Astrocyte of the hippocampus (primary cell): ENCODE results near the gene EEIG2.
A peak's percentile ranks its signal among the peaks of the same experiment; 100 is the strongest.
"Not testable (repeated sequence)": the region's sequence is repeated elsewhere in the genome, so short reads cannot be mapped to it uniquely, and the experiment has no call there.

Experiments
- DNase-seq: peaks from one replicate; pipeline ENCODE4 v3.0.0; 2011; ENCODE audit warnings: low read depth, low spot score

Gene EEIG2

DNA sequence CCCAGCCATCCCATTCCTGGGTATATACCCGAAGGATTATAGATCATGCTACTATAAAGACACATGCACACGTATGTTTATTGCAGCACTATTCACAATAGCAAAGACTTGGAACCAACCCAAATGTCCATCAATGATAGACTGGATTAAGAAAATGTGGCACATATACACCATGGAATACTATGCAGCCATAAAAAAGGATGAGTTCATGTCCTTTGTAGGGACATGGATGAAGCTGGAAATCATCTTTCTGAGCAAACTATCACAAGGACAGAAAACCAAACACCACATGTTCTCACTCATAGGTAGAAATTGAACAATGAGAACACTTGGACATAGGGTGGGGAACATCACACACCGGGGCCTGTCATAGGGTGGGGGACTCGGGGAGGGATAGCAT, 12.4 kb upstream of the EEIG2 start:
- DNase-seq, result not testable (repeated sequence)

DNA sequence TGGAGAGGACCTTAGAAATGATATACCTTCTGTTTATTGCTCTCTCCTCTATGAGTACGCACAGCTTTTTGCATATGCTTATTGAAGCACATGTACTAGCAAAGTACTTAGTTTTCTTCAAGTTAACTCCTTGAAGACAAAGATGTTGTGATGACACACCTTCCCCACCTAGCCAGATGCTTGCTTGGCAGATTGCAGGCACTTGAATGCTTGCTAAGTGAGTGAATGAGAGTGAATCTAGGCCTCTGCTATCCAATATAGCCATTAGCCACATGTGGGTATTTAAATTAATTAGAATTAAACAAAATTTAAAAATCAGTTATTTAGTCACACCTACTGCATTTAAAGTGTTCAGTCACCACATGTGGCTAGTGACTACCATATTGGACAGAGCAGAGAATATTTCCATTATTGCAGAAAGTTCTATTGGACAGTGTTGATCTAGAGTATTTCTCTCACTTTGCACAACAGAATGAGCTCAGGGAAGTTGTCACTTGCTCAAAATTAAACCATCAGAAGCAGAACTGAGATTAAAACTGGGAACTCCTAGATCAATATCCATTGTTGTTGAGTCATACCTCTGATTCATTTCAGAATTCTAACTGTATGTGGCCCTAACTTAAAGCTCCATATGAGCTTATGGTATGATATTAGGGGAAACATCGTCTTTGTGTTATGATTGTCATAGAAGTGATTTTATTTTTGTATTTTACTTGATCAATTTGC, 8.6 kb upstream of the EEIG2 start:
- DNase-seq, result no peak

DNA sequence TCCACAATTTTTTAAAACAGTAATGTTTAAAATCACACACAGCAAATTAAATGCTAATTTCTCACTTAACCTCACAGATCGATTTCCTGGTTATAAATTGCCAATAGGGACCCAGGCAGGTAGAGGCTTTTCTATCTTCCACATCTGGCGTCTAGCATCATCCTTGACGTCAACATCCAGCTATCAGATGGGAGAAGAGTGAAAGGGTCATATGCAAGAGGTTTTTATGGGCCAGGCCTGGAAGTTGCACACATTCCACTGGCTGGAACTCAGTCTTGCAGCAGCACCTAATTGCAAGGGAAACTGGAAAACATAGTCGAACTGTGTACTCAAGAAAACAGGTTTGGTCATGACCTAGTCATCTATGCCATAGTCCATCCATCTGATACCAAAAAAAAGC, 6.0 kb upstream of the EEIG2 start:
- no peak for DNase-seq

DNA sequence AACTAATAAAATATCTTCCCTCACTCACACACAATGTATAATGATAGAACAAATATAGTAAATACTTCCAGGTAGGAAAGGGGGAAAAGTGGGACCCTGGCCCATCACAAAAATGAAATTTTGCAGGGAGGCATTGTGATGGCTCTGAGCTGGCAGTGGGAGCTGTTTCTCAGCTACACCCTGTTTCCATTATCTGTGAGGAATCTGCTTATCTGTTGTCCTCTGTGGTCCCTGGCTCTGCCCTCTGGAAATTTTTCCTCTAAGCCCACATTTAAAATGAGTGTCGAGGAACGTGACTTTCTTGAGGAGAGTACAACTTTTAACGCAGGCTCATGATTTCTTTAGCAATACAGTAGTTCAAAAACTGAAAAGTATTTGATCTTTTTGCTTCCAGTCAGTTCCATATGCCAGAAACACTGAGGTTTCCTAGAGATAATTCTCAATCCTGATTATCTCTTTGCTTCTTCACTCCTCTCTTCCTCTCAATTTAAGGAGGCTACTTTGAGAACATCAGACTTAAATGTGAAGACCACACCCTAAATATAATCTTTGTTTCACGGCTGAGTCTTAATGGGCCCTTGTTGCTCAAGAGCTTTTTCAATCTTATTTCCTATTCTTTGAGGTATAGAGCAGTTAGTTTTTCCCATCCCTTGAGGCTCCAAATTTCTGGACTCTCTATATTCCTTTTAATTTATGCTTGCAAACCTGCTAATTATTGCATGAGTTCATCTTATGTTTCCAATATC, 5.0 kb upstream of the EEIG2 start:
- no peak for DNase-seq

DNA sequence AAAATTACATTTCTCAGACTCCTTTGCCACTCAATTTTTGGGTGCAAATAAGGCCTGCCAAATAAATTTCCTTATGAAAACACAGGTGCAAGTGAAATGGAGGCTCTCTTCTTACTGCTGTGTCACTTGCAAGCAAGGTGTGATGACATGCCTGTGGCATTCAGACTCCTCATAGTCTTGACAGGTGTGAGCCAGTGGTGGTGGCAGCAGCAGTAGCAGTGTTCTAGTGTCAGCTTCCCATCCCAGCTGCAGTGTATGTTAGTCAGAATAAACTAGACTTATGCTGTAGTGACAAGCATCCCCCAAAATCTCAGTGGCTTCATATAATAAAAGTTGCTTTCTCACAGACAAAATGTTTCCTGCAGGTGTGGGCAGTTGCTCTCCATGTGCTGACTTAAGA, 3.8 kb upstream of the EEIG2 start:
- no peak for DNase-seq

DNA sequence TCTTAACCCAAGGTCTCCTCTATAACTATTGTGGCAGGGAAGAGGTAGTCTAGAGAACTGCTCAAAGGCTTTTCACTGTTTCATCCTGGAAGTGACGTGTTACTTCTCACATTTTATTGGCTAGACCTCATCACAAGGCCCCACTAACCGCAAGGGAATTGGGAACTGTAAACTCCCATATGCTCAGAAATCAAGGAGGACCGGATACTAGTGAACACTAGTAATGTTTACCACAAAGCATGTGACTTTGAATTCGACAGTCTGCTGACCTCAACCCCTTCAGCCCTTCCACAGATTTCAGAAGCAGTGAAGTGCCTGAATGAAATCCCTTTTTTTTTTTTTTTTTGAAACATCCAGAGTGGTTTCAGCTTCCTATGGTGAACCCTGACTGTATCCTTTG, 3.4 kb upstream of the EEIG2 start:
- DNase-seq, result no peak

DNA sequence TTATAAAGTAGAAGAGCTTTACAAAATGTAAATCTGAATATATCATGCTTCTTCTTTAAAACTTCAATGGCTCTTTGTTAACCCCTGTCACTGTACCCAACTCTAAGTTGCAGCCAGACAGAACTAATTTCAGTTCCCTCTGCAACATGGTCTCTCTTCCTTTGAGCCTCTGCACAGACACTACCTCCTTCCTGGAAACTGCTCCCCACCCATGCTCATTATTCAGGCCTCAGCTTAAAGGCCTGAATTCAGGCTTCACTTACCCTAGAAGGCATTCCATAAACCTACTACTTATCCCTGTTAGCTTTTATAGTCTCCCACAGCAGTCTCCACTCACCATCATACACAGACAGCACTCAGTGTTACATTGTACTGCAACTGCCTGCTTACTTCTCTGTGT, 2.6 kb upstream of the EEIG2 start:
- DNase-seq, result no peak

DNA sequence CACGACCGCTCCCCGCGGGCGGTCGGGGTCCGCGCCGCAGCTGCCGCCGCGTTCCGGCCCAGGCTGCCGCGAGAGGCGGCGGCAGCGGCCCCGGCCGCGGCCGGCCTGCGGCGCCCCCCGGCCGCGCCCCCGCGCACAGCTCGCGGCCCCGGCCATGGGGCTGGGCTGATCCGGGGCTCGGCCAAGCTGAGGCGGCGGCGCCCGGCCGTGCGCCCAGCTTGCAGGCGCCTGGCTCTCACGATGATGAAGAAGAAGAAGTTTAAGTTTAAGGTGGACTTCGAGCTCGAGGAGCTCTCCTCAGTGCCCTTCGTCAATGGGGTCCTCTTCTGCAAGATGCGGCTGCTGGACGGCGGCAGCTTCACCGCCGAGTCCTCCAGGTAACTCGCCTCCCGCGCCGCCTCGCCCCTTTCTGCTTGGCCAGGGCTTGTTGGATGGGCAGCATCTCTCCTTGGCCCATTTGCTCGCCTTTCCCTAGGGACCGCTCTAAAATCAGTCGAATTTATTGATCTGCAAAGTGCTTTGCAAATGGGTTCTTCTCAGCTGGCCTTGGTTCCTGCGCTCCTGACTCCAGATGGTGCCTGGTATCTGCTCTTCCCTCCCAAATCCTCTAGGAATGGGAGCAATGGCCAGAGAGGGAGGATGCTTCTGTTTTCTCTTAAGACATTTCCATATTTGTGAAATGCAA, 431 bp downstream of the EEIG2 start:
- DNase-seq, result no peak

DNA sequence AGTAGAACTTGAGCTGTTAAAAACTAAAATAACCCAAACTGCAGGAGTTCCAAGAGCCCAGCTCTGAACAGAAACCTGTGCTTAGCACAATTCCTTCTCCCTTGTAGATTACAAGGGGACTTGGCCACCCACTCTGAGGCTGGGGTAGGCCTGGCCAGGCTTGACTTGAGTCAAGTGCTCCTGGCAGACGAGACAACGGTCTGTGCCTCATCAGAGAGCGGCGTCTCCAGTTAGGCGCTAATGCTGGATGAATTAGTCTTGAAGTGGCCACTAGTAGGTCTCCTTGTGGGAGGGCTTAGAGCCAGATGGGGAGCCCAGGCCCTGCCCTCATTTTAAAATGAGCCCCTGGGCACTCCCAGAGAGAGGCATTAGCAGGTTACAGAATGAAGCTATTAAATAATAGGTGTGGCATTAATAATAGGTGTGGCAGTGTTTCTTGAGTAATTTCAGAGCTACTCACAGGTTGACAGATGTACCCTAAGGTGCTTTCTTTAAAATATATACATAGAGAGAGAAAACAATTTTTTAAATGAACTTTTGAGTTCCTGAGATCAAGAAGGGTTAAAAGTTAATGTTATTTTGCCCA, 1.1 kb downstream of the EEIG2 start:
- DNase-seq, result peak; percentile 34

DNA sequence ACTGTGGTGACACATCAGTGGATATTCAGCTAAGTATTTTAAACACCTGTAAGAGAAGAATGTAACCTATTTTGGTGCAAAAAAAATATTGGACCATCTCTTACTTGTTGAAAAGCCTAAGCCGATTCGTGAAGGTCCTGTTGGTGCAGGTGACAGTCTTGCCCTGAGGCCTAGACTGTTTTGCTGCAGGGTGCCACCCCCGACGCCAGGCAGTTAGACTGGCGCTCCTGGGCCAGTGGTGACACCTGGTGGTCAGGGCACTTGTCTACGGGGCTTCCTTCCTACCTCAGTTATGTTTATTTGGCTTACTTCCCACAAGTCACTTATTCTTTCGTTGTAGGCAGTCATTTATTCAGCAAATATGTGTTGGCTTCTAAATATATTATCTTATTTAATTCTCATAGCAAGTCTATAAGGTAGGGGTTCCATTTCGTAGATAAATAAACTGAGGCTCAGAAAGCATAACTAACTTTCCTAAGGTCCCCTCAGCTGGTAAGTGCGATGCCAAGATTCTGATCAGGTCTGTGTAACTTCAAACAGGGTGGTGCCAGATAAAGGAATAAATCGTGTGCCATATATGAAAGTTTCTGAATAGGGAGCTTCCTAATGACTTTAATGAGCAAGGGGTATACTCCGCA, 1.9 kb downstream of the EEIG2 start:
- DNase-seq, result peak; percentile 17

DNA sequence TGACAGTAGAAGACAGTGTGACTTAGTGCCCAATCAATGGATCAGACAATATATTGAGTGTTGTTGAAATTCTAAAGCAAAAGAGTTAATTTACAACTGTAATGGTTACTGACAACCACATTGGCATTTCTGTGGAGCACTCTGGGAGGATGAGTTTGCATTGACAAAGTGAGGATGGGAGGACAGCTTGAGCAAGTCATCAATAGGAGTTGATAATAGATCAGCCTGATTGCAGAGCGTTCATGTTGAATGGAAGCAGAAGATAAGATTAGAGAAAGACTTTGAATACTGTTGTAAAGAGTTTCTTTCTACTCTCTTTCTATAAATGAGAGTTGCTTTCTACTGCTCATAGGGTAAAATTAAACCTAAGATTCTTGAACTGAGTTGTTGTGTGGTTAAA, 3.9 kb downstream of the EEIG2 start:
- no peak for DNase-seq

DNA sequence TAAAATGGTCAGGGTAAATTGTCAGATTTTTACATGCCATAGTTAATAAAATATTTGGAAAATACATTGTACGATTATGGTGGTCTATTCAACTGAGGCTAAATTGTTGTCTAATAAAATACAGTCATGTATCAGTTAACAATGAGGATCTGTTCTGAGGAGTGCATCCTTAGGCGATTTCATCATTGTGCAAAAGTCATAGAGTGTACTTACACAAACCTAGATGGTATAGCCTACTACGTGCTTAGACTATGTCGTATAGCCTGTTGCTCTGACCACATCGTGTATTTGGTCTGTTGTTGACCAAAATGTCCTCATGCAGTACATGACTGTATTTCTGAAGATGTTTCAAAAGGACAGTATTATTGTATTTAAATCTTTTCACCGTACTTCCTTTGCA, 5.2 kb downstream of the EEIG2 start:
- DNase-seq, result no peak

DNA sequence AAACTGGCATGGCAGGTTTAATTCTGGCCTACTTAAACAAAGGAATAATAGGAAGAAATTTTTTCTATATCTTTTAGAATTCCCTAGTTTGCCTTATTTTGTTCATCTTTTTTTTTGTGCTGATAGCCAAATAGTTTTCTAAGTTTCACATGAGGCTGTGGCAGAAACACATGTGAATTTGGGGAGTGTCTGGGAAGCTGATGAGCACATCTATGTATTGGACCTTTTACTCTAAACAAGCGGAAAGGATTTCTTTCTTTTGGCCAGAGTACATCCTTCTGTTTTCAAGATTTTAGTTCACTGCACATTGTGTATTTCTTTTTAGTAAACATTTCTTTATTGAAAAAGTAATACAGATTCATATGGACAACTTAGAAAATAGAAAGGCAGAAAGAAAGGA, 5.6 kb downstream of the EEIG2 start:
- DNase-seq, result no peak

DNA sequence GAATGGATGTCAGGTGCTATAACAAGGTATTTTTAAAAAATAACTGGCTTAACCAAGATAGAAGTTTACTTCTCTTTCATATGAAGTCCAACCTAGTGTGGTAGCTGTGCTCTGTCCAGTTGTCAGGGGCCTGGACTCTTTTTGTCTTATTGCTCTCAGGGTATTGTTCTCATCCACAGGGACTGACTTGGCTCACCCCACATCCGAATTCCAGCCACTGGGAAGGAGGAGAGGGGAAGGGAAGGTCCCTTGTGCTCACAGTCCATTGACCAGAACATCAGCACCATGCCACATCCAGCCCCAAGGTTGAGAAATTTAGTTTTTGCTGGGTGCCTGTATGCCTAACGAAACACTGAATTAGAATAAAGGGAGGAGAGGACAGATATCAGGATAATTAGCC, 8.7 kb downstream of the EEIG2 start:
- DNase-seq, result no peak

DNA sequence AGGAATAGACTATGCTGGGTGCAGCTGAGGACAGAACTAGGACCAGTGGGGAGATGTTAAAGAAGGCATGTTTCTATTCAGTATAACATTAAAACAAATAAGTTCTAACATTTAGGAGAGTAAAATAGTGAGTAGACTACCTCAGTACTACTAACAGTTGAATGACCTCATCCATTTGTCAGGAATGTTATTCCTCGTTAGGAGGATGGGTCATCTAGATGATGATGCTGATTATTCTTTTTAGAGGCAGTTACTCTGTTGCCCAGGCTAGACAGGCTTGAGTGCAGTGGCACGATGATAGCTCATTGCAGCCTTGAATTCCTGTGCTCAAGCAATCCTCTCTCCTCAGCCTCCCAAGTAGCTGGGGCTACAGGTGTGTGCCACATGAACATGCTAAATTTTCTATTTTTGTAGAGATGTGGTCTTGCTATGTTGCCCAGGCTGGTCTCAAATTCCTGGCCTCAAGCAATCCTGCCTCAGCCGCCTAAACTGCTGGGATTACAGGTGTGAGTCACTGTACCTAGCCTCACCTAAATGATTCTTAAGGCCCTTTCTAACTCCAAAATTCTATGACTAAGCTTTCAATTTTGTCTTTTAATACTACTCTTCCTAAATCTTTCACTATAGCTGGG, 9.3 kb downstream of the EEIG2 start:
- DNase-seq, result no peak

DNA sequence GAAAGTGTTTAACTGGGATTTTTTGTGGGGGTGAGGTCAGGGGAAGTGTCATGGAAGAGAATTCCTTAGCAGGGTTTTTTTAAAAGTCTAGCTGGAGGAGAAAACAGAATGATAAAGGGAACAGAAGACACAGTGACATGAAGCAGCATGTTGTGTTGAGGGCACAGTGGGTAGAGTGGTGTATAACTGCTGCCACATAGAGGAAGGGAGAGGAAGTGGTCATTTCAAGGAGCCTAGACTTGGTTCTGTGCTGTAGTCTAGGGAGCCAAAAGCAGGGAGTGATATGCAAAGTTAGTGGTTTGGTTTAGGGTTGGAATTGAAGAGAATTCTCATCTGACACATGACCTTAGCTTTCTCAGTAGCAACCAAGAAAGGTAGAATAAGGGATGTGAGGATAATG, 10.2 kb downstream of the EEIG2 start:
- DNase-seq, result no peak

DNA sequence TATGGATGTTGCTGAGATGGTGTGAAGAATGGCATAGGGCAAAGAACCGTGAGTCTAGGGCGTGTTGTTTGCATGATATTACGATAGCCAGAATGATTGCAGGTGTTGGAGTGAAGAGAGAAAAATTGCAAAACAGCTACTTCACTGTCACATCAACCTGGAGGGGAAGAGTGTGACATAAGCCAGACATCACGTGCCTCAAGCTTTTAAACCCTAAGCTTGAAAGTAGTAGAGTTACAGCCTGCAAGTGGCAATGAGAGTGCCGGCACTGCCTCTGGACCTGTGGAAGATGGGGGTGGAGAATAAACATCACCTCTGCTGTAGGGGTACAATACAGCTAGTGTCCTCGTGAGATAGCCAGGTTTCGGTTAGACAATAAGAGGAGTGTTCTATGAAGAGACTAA, 11.1 kb downstream of the EEIG2 start:
- no peak for DNase-seq

DNA sequence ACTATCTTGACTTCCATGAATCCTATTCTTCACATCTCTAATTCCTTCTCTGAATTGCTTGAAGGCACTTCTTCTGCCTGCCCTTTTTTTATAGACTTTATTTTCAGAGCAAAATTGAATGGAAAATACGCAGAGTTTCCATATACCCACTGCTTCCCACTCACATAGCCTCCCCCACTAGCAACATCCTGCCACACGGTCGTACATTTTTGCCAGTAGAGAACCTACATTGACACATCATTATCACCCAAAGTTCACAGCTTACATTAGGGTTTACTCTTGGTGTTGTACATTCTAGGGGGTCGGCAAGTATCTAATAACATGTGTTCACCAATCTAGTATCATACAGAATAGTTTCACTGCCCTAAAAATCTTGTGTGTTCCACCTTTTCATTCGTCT, 12.3 kb downstream of the EEIG2 start:
- no peak for DNase-seq

DNA sequence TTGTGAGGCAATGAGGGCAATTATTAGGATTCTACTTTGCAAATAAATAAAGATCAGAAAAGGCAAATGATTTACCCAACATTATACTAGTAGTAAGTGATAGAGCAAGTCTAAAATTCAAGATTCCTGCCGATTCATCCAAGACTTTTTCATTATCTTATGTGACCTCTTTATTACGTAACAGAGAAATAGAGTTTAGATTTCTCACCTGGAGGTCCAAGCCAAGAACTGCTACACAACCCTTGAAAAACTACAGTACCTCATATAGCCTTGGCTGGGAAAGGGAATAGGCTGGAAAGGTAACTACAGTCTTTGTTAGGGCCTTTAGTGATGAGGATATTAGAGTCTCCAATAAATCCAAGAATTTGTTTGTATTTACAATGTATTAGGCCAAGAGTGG, 13.3 kb downstream of the EEIG2 start:
- no peak for DNase-seq

DNA sequence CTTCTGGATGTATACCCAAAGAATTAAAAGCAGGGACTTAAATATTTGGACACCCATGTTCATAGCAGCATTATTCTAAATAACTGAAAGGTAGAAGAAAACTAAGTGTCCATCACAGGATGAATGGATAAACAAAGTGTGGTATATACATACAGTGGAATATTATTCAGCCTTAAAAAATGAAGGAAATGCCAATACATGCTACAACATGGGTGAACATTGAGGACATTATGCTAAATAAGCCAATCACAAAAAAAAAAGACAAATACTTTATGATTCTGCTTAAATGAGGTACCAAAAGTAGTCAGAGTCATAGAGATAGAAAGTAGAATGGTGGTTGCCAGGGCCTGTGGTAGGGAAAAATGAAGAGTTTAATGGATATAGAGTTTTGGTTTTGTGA, 14.1 kb downstream of the EEIG2 start:
- no peak for DNase-seq

DNA sequence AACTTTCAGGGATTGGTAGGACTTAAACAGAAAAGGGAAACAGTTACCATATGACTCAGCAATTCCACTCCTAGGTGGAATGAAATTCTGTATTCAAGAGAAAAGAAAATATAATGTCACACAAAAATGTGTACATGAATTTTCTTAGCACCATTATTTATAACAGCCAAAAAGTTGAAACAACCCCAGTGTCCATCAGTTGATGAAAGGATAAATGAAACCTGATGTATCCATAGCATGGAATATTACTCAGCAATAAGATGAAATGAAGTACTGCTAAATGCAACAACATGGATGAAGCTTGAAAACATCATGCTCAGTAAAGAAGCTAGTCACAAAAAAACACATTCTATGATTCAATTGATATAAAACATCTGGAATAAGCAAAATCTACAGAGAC, 15.5 kb downstream of the EEIG2 start:
- DNase-seq, result no peak
